ENCODE measurements around the gene DNAI4.
A peak's percentile ranks its signal among the peaks of the same experiment; 100 is the strongest.
"Not testable (repeated sequence)": the region's sequence is repeated elsewhere in the genome, so short reads cannot be mapped to it uniquely, and the experiment has no call there.

Gene DNAI4, protein sequence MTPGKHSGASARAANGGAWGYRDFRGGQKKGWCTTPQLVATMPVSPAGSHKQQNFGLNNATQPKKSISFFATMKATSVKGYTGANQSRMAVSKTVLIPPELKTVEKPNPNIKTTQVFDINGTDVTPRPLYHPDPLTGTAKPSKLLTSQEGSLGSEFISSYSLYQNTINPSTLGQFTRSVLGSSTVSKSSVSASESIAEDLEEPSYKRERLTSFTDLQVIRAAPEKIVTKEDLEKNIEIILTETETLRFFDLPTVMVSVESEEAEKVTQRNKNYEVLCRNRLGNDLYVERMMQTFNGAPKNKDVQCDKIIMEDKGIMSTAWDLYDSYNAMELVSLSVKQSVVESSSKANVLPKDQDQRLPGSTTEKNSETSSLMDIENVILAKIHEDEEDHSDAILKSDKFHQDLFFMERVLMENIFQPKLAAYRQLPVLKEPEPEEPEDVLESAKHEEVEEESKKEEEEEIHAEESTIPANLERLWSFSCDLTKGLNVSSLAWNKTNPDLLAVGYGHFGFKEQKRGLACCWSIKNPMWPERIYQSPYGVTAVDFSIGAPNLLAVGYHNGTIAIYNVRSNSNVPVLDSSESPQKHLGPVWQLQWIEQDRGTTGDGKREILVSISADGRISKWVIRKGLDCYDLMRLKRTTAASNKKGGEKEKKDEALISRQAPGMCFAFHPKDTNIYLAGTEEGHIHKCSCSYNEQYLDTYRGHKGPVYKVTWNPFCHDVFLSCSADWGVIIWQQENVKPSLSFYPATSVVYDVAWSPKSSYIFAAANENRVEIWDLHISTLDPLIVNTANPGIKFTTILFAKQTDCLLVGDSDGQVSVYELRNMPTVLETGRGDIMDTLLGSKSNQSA

GRCh38 chr1:66924756-66925557 lies at the start of gene DNAI4, which contains the start of gene MIER1:
Gene DNAI4 (minus strand): TSS chr1:66924856. CDS start chr1:66924831, 25 bp downstream.
Gene MIER1 (plus strand): TSS chr1:66924990. CDS start chr1:66925029, 39 bp downstream.
- peak; percentile 98 for ATAC-seq
- H3K9me3 Mint-ChIP-seq: no peaks in the 10 kb centered on the region
- peaks cover 5% of the 10 kb centered on the region for H3K36me3 Mint-ChIP-seq
- peak within 1 kb of the TSS; percentile 85 for H3K27ac Mint-ChIP-seq
- H3K4me1 Mint-ChIP-seq: peaks cover 31% of the 10 kb centered on the region
- H3K27me3 Mint-ChIP-seq: no peaks in the 10 kb centered on the region
- peak within 1 kb of the TSS; percentile 90 for H3K4me3 Mint-ChIP-seq

DNA sequence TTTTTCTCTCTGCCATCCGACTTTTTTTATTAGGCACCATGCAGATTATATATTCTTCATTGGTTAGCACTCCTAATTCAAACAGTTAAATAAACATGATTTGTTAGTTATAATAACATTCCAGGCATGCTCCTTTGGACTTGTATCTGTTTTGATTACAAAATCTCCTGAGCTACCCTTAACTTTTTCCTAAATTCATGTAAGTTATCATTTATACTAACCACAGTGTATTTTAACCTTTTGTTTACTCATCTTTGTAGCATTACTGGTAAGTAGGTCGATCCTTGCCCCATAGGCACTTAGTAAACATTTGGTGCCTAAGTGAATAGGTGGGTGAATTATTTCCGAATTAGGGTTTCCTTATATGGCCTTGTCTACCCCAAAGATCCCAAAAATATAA lies 43.9 kb upstream of the DNAI4 start:
- peaks cover 48% of the 10 kb centered on the region for H3K36me3 Mint-ChIP-seq
- peaks cover 7% of the 10 kb centered on the region for H3K4me1 Mint-ChIP-seq
- H3K9me3 Mint-ChIP-seq: peaks cover 3% of the 10 kb centered on the region
- H3K4me3 Mint-ChIP-seq: no peak overlapping the region
- ATAC-seq: no peak
- no peak overlapping the region for H3K27ac Mint-ChIP-seq
- H3K27me3 Mint-ChIP-seq: no peaks in the 10 kb centered on the region

- H3K27ac Mint-ChIP-seq, H3K27me3 Mint-ChIP-seq, H3K4me1 Mint-ChIP-seq, H3K9me3 Mint-ChIP-seq, ATAC-seq, H3K4me3 Mint-ChIP-seq: not testable (repeated sequence)
- peaks cover 58% of the 10 kb centered on the region for H3K36me3 Mint-ChIP-seq
Observed at GRCh38 chr1:66966188-66966873, 41.7 kb upstream of the DNAI4 start.

DNA sequence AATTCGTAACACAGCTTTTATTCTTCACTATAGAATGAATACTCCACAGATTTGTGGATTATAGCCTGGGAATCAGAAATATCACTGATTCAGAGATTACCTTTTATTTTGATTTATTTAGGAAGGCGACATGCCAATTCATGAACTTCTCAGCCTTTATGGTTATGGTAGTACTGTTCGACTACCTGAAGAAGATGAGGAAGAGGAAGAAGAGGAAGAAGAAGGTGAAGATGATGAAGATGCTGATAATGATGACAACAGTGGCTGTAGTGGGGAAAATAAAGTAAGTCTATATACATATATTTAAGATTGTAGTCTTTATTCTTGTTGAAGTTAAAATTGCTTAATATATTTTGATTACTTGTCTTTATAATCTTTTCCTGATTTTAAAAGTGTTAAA lies 33.3 kb upstream of the DNAI4 start:
- Mint-ChIP-seq H3K27me3 (no peaks in the 10 kb centered on the region), H3K27ac (no peak overlapping the region)

GRCh38 chr1:66954208-66954607 lies 29.6 kb upstream of the DNAI4 start:
- Mint-ChIP-seq H3K27me3 (no peaks in the 10 kb centered on the region), H3K4me1 (peaks cover 6% of the 10 kb centered on the region), H3K36me3 (peaks cover 56% of the 10 kb centered on the region), H3K27ac (peak overlapping the region; percentile 53), H3K4me3 (no peak overlapping the region), H3K9me3 (no peaks in the 10 kb centered on the region)
- ATAC-seq: no peak

More for the DNA sequence above, 33.3 kb upstream of the DNAI4 start:
- Mint-ChIP-seq H3K4me3 (no peak overlapping the region), H3K4me1 (peaks cover 6% of the 10 kb centered on the region), H3K9me3 (no peaks in the 10 kb centered on the region), H3K36me3 (peaks cover 69% of the 10 kb centered on the region)
- ATAC-seq: no peak

DNA sequence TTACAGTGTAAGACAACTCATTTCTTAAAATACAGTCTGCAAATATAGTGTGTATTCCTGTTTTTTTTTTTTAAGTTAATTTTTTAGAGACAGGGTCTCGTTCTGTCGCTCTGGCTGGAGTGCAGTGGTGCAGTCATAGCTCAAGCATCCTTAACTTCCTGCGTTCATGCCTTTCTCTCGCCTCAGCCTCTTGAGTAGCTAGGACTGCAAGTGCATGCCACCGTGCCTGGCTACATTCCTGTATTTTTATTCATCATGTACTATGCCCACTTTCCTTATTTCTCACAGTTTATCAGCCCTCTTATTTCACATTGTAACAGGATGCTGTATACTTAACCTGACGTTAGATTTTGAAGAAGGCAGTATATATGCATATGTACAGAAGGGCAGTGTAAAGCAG lies 26.9 kb upstream of the DNAI4 start:
- Mint-ChIP-seq H3K27me3 (no peaks in the 10 kb centered on the region), H3K36me3 (peaks cover 60% of the 10 kb centered on the region), H3K27ac (no peak overlapping the region), H3K4me1 (peaks cover 12% of the 10 kb centered on the region), H3K4me3 (no peak overlapping the region), H3K9me3 (no peaks in the 10 kb centered on the region)
- no peak for ATAC-seq

DNA sequence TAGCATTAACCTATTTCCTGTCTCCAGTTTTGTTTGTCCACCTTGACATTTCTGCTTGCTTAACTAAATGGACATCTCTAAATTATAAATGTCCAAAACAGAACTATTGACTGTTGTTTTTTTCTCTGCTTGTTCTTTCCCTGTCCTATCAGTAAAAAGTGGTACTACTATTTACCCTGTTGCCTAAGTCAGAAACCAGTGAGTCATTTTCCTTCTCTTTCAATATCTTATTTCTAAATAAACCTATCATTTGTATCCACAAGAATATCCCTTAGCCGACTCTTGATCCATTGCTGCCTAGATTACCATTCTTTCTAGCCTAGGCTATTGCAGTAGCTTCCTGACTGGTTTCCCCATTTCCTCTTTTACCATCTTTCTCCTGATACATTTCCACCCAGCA lies 22.6 kb upstream of the DNAI4 start:
- ATAC-seq: no peak
- Mint-ChIP-seq H3K36me3 (peaks cover 50% of the 10 kb centered on the region), H3K9me3 (no peaks in the 10 kb centered on the region), H3K27ac (peak overlapping the region; percentile 31), H3K4me1 (peaks cover 32% of the 10 kb centered on the region), H3K4me3 (no peak overlapping the region), H3K27me3 (no peaks in the 10 kb centered on the region)

DNA sequence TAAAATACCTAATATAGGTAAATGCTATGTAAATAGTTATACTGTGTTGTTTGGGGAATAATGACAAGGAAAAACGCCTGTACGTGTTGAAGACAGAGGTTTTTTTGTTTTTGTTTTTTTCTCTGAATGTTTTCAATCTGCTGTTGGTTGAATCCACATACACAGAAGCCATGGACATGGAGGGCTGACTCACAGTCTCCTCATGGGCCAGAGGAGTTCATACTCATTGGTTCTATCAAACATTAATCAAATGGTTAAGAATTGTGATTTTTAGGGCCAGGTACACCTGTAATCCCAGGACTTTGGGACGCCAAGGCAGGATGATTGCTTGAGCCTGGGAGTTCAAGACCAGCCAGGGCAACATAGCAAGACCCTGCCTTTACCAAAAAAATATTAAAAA lies 20.7 kb upstream of the DNAI4 start:
- no peak overlapping the region for H3K4me3 Mint-ChIP-seq
- H3K36me3 Mint-ChIP-seq: peaks cover 46% of the 10 kb centered on the region
- ATAC-seq: no peak
- no peaks in the 10 kb centered on the region for H3K9me3 Mint-ChIP-seq
- no peak overlapping the region for H3K27ac Mint-ChIP-seq
- no peaks in the 10 kb centered on the region for H3K27me3 Mint-ChIP-seq
- peaks cover 33% of the 10 kb centered on the region for H3K4me1 Mint-ChIP-seq

- no peaks in the 10 kb centered on the region for H3K9me3 Mint-ChIP-seq
- no peak overlapping the region for H3K27ac Mint-ChIP-seq
- no peak overlapping the region for H3K4me3 Mint-ChIP-seq
- no peaks in the 10 kb centered on the region for H3K27me3 Mint-ChIP-seq
- H3K4me1 Mint-ChIP-seq: peaks cover 39% of the 10 kb centered on the region
- ATAC-seq: no peak
- peaks cover 50% of the 10 kb centered on the region for H3K36me3 Mint-ChIP-seq
Observed at GRCh38 chr1:66944330-66945274, 19.9 kb upstream of the DNAI4 start.

GRCh38 chr1:66943361-66943969 lies 18.8 kb upstream of the DNAI4 start:
- Mint-ChIP-seq H3K27me3 (no peaks in the 10 kb centered on the region), H3K4me3 (no peak overlapping the region), H3K36me3 (peaks cover 46% of the 10 kb centered on the region), H3K4me1 (peaks cover 47% of the 10 kb centered on the region), H3K9me3 (no peaks in the 10 kb centered on the region), H3K27ac (peak overlapping the region; percentile 21)
- no peak for ATAC-seq

GRCh38 chr1:66940981-66941380 lies 16.3 kb upstream of the DNAI4 start:
- H3K9me3 Mint-ChIP-seq: no peaks in the 10 kb centered on the region
- H3K27ac Mint-ChIP-seq: no peak overlapping the region

DNA sequence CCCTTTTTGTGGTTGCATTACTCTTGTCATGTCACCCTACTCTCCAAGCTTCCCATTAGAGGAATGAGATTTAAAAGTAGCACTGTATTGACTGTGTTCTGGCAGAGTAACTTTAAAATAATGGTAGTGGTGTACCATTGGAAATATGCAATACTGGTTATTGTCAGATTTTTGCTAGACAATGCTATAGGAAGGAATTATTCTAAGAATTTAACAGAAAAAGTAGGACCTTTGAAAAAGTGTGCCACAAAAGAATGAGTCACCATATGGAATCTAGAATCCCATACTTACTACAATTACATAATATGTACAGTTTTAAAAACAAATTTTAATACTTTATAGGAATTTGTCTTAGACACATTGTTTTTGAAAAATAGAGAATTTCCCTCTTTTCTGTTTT lies 14.0 kb upstream of the DNAI4 start:
- H3K9me3 Mint-ChIP-seq: no peaks in the 10 kb centered on the region
- H3K27ac Mint-ChIP-seq: no peak overlapping the region
- H3K4me3 Mint-ChIP-seq: no peak overlapping the region
- H3K27me3 Mint-ChIP-seq: no peaks in the 10 kb centered on the region
- H3K4me1 Mint-ChIP-seq: peaks cover 57% of the 10 kb centered on the region
- H3K36me3 Mint-ChIP-seq: peaks cover 17% of the 10 kb centered on the region
- ATAC-seq: no peak

More at GRCh38 chr1:66940981-66941380, 16.3 kb upstream of the DNAI4 start:
- peaks cover 21% of the 10 kb centered on the region for H3K36me3 Mint-ChIP-seq
- no peaks in the 10 kb centered on the region for H3K27me3 Mint-ChIP-seq
- peaks cover 46% of the 10 kb centered on the region for H3K4me1 Mint-ChIP-seq
- no peak overlapping the region for H3K4me3 Mint-ChIP-seq
- ATAC-seq: no peak

GRCh38 chr1:66937529-66938234 lies 13.0 kb upstream of the DNAI4 start:
- H3K36me3 Mint-ChIP-seq: peaks cover 11% of the 10 kb centered on the region
- H3K9me3 Mint-ChIP-seq: no peaks in the 10 kb centered on the region
- no peaks in the 10 kb centered on the region for H3K27me3 Mint-ChIP-seq
- no peak overlapping the region for H3K27ac Mint-ChIP-seq
- H3K4me3 Mint-ChIP-seq: no peak overlapping the region
- ATAC-seq: no peak
- H3K4me1 Mint-ChIP-seq: peaks cover 59% of the 10 kb centered on the region

All from stimulated activated memory B cell treated with anti-CD40 and anti-IgM and Interleukin-4, amounts not matched to agents 10 μg/mL and 1 μg/mL and 100 μg/mL, for 72 hours (primary cell).